Stimulated activated CD8-positive, alpha-beta memory T cell treated with anti-CD3 and anti-CD28 coated beads, Interleukin-4, amount 100 ng/mL, for 24 hours (primary cell): ENCODE results near the gene OCA2.

Experiments
- DNase-seq: peaks from one replicate; pipeline ENCODE4 v3.0.0-alpha.2; 2020; ENCODE audit warnings: low read depth

OCA2 gene

DNA sequence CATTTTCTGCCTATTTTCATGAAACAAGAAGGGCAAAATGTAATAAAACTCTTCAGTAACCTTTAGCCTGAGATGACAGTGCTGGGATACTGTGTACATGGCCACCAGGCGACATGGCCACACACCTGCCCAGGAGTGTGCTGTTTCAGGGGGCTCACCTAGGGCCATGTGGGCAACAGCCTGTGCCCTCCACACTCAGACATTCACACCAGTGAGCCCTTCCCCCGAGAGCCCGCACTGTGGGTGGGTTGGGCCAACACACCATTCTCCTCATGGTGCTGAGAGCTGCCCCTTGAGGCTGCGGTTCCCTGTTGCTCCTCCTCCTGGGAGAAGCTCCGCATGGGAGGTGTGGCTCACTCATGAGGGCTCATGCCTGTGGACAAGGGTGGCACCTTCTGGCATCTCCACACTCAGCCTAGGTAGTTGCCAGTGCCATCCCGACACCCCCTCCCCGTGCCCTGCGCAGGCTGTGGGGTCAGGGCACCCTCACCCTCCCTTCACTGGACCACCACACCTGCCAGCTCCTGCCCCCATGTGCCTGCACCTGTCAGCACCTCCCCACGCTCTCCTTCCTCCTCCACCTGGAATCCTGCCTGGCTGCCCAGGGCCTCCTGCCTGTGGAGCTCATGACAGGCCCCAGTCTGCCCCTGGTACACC, 19.7 kb downstream of the OCA2 start:
- no peak for DNase-seq

GRCh38 chr15:28078191-28078719, 20.9 kb downstream of the OCA2 start:
- no peak for DNase-seq

- DNase-seq, result no peak
These were observed 23.5 kb downstream of the OCA2 start for GRCh38 chr15:28075573-28075972.

- DNase-seq, result no peak
These were observed 30.2 kb downstream of the OCA2 start for GRCh38 chr15:28068930-28069329.

DNA sequence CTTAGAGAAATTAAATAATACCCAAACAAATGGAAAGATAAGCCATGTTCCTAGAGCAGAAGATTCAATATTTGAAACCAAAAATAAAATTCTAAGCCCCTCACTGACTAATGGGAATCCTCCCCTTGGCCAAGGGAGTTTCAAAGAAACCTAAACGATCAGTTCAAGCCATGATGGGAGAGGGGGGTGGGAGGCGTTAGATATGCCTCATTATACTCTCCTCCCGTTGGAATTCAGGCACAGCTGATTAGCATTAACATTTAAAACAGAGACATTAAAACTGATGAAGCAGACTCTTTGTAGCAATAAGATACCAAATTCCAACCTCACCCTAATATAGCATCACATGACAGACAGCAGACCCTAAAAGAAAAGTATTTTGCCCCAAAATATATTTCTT, 32.9 kb downstream of the OCA2 start:
- DNase-seq, result no peak

DNA sequence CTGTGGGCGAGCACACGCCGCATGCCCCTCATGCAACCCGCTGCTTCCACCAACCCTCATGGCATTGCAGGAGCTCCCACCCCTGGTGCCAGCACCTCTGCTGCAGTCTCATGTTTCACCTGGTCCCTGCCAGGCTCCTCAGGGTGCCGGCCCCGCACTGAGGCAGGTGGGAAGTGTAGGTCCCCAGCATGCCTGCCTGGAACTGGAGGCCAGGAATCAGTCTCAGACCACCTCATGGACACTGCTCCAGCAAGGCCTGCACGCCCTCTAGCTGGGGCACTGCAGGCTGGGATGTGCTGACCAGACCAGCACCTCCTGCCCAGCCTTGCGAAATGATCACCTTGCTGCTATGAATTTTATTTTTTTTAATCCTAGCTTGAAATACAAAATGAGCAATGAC, 39.1 kb downstream of the OCA2 start:
- no peak for DNase-seq

DNA sequence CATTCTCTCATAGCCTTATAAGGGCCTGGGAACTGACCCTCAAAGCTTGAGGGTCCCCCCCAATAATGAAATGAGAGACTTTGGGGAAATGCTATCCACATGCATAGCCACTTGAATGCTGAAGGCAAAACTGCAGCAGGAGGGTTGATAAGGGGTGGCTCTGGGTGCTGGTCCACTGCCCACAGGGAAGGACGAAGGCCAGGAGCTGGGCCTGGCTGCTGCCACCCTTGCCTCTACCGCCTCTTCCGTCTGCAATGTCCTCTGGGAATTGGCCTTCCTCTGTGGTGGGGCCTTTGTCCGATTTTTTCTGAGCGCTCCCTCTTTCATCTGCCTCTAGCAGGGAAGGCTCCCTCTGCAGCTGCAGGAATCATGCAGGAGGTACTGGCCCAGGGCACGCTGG, 41.0 kb downstream of the OCA2 start:
- DNase-seq, result no peak

GRCh38 chr15:28051955-28052633, 47.0 kb downstream of the OCA2 start:
- no peak for DNase-seq

DNA sequence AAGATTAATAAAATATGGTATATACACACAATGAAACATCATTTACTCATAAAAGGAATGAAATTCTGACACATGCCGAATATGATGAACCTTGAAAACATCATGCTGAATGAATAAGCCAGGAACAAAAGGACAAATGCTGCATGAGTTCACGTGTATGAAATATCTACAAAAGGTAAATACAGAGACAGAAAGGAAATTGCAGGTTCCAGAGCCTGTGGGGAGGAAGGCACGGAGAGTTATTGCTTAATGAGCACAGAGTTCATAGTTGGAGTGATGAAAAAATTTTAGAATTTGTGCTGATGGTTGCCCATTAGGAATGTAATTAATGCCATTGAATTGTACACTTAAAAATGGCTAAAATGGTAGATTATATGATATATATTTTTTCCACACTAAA, 49.5 kb downstream of the OCA2 start:
- no peak for DNase-seq

- DNase-seq, result no peak
These were observed 51.8 kb downstream of the OCA2 start for GRCh38 chr15:28047277-28047676.

- no peak for DNase-seq
These were observed 54.9 kb downstream of the OCA2 start for GRCh38 chr15:28044121-28044672.

GRCh38 chr15:28043691-28044091, 55.4 kb downstream of the OCA2 start:
- no peak for DNase-seq

DNA sequence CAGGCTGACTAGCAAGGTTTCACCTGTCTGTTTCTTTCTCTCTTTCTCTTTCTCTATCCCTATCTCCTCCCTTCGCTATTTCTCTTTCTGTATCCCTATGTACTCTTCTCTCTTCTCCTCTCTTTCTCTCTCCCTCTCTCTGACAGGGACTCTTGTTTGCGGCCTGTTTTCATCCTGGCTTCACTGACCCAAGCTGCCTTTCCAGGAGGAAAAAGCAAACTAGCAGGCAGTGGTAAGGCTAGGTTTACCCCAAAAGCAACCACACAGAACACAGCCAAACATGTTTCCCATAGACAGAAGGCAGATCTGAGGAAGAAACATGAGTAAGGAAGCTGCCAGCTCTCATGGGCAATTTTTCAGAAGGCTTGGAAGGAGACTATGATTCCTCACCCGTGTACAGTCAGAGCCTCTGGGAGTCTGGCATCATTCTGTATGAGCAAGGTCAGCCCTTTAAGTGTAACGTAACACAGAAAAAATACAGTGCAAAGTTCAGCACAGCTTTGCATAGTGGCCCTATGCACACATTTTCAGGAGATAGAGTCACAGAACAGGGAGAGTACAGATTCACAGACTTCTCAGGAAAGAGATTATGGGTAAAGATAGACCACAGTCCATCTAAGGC, 61.0 kb downstream of the OCA2 start:
- no peak for DNase-seq

DNA sequence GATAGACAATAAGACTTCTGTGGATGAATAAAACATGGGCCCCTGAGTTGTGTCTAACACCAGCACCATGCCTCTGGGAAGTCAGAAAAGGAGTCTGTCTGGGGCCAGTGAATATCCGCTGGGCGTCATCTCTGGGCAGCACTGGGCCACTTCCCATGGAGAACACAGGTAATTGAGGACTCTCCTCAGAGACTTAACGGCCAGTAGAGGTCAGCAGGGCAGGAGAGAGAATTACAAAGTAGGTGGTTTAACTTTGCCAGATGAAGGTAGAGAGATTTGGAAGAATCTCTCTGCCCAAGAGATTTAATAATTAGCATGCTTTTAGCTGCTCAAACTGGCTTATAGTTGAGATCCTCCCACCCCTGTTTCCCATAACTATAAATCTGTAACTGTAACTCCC, 65.7 kb downstream of the OCA2 start:
- no peak for DNase-seq

GRCh38 chr15:28030801-28031200, 68.3 kb downstream of the OCA2 start:
- no peak for DNase-seq

DNA sequence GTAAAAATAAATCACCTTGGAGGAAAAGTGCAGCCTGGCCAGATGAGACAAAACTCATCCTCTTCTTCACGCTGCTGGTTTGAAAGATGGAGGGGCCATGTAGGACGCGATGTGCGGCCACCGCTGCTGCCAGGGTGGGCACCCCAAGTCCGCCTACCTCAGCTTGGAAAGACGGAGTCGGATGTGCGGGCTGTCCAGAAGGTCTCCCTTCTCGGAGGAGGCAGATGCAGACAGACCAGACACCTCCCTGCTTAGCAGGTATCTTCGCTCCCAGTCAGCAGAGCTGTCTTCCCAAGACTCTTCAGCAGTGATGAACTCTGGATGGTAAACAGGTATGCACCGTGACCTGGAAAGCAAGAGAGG, 71.4 kb downstream of the OCA2 start:
- DNase-seq, result no peak

DNA sequence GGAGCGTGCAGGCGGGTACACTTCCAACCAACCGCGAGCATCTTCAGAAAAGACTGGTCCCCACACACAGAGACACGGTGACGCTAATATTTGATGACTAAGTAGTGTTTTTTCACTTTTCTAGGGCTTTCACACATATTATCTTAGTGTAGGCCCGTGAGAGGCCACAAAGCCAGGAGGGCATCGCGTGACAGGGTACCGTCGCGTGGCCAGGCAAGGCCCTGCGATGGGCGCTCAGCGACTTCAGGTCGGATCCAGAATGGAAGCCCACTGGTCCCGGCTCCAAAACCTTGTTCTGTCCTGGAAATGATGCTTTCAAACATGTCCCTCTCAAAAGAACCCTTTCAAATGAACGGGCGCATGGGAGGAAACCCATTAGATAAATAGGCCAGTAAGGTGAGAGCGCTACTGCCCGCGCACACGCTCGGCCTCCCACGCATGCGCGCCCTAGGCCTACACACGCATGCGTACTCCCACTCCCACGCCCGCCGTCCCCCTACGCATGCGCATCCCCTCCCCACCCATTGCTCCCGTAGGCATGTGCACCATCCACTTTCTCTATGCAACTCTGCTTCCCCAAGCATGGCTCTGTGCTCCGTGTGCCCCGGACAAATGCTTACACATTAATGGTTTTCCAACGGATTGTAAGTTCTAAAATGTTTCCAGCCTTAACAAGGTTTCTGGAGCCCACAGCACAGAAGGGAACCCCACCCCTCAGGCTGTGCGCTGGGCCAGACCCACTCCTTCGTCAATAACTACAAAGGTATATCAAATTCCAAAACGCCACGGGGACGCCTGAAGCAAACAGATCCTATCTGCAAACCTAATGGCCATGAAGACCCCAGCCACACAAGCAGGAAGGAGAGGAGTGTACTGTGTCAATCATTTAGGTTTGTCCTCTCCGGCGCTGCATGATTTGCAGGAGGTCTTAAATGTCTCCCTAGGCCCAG, 72.1 kb downstream of the OCA2 start:
- DNase-seq, result no peak

- DNase-seq, result no peak
These were observed 72.9 kb downstream of the OCA2 start for GRCh38 chr15:28026221-28026620.

DNA sequence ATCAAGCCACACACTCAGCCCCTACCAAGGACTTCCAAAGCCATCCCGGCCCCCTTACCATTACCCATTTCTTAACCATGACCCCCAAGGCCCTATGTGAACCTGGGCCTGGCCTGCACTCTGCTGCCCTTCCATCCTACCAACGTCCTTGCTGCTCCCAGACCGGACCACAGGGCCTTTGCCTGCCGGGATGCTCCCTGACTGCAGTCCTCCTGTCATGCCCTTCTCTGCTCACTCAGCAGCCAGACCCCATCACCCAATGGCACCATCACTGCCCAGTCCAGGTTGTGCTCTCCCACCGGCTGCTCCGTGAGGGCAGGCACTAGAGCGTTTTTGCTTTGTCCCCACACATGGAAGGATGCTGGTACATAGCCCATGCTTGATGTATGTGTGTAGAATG, 73.7 kb downstream of the OCA2 start:
- DNase-seq, result no peak

DNA sequence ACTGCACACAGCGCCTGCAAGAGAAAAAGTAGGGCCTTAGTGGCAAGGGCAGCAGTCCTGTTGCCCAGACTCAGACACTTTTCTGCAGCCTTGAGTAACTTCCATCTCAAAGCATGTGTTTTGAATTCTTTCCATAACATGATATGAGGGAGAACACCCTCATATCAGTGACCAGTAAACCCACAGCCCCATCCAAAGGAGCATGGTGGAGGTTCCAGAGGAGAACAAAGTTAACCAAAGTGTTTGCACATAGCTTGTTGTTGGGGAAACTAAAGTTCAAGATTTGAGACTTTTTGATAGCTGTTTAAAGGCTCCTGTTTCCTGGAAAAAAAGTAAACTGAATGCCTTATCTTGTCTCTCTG, 74.2 kb downstream of the OCA2 start:
- DNase-seq, result no peak

GRCh38 chr15:28023933-28024888, 74.9 kb downstream of the OCA2 start:
- no peak for DNase-seq
